Mononuclear cell (primary cell): Measurements from ENCODE around the gene ADAMTS4. TPM values are rescaled to one million over a fixed set of nuclear protein-coding genes. Genes with fewer than 3 reads are reported as not detected.
"Not testable (repeated sequence)": the region's sequence is repeated elsewhere in the genome, so short reads cannot be mapped to it uniquely, and the experiment has no call there.

ENCODE experiments used
- H3K27me3 ChIP-seq: 2 replicates; pipeline ENCODE4 v1.6.0; 2011; ENCODE audit warnings: low read length, control low read depth; ENCODE audit not compliant: insufficient read depth
- H3K4me1 ChIP-seq: 2 replicates; pipeline ENCODE4 v1.5.1; 2011; ENCODE audit warnings: mild to moderate bottlenecking, low read length, control low read depth; ENCODE audit not compliant: insufficient read depth
- H3K4me3 ChIP-seq: 2 replicates; pipeline ENCODE4 v1.5.1; 2011; ENCODE audit warnings: mild to moderate bottlenecking, low read length, moderate library complexity
- H3K9me3 ChIP-seq: 2 replicates; pipeline ENCODE4 v1.5.1; 2011; ENCODE audit warnings: low read depth, mild to moderate bottlenecking, control low read depth, low read length
- total RNA-seq: library from RNA; depleted of rRNA; stranded (reverse); fragments of >200 nt; gene quantifications from one replicate; pipeline ENCODE4 v1.2.3, GENCODE V29; 2012

ADAMTS4 gene
- total RNA-seq, 1 donor = 0.21 TPM

DNA sequence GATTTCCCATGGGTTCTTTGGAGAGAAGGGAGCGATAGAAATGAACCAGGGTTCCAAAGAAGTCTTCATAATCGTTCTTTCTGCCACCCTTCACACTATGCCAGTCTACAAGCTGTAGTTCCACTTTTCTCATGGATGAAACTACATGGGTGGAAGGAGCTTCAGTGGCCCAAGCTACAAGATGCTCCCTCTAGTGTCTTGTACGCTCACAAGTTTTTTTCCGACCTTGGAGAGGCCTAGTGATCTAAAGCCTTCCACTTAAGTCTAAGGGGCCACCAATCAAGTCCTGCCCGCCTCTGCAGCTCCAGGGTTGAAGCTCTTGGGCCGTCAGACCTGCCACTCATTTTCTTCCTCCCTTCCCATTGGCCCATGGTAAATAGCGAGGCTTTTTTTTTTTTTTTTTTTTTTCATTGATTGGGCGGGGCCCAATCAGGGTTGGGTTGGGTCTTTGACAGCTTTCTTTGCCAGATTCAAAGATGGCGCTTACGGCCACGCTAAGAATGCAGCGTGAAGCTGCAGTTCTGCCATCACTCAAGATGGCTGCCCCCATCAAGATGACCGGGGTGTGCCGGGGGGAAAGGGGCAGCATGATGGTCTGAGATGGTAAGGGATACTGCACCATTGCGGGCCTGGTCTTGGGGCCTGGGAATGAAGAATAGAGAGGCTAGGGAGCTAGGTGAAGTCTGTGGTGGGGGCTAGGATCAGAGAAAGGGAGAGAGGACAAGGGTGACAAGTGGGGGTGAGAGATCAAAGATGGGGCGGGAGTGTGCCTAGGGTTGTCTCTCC lies 26.9 kb upstream of the ADAMTS4 start, which contains the start of gene TOMM40L:
Gene TOMM40L, plus strand, starts transcription at position 527 of the 786 bp plus-strand sequence. CDS start 430 bp downstream, outside the sequence.
- H3K4me3 ChIP-seq = peak within 1 kb of the TSS; percentile 47
- peaks cover 44% of the 10 kb centered on the region for H3K4me1 ChIP-seq
- no peaks in the 10 kb centered on the region for H3K27me3 ChIP-seq
- H3K9me3 ChIP-seq = no peaks in the 10 kb centered on the region

DNA sequence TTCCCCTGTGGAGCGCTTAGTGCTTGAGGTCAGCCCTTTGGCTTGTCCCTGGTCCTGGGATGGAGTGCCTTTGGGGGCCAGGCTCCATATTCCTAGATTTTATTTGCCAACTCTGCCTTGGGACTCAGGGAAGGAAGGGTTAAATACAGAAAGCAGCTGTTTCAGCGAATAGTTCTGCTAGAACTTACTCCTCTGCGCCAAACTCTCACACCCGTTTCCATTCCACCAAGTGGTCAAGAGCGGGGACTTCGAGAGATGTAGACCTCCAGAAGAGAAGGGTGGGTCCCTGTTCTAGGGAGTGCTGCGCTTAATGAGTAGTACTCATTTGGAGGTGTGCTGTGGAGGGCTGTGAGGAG lies 26.3 kb upstream of the ADAMTS4 start:
- peaks cover 47% of the 10 kb centered on the region for H3K4me1 ChIP-seq
- H3K9me3 ChIP-seq = no peaks in the 10 kb centered on the region
- H3K4me3 ChIP-seq = no peak overlapping the region

DNA sequence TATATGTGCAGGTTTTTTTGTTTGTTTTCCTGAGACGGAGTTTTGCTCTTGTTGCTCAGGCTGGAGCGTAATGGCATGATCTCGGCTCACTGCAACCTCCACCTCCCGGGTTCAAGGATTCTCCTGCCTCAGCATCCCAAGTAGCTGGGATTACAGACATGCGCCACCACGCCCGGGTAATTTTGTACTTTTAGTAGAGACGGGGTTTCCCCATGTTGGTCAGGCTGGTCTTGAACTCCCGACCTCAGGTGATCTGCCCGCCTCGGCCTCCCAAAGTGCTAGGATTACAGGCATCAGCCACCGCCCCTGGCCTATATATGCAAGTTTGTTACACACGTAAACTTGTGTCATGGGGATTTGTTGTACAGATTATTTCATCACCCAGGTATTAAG lies 25.8 kb upstream of the ADAMTS4 start:
- H3K9me3 ChIP-seq, H3K27me3 ChIP-seq, H3K4me3 ChIP-seq: not testable (repeated sequence)
- H3K4me1 ChIP-seq = peaks cover 47% of the 10 kb centered on the region

More for the DNA sequence above, 26.3 kb upstream of the ADAMTS4 start:
- H3K27me3 ChIP-seq = no peaks in the 10 kb centered on the region

DNA sequence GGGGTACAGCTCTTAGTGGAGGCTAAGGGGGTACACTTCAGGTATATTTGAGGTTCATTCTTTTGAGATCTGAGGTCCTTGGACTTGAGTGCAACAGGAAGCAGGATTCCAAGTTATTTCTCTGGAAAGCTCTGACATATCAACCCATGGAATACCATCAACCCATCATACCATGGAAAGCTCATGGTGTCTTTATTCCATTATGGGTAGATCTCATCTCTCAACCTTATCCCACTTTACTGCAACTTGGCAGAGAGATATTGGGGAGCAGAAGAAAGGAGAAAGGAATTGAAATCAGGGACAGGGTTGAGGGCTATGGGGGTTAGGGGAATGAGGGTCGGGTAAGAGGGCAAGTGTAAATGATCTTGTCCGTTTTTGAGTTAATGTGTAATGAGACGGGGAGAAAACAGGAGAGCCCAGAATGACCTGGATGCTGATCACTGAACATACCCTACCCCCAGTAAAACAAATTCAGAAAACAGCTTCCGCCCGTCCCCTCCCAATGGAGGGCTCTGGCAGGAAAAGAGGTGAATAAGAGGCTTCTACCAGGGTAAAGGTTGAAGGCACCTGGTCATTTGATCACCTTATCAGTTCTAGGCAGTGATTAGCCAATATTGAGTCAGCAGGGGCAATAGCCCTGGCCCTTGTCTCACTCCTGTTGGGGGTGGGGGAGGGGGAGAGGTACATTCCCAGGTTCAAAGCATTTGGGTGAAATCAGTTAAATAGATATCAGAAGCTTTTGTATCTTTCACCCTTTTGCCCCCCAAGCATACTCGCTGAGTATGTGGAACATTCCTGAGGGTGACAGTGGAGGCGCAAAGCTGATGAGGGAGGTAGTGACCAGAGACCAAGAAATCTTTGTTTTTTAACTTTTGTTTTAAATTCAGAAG lies 25.2 kb upstream of the ADAMTS4 start:
- Histone ChIP-seq H3K4me1 (peaks cover 53% of the 10 kb centered on the region), H3K9me3 (no peaks in the 10 kb centered on the region), H3K4me3 (no peak overlapping the region), H3K27me3 (no peaks in the 10 kb centered on the region)

GRCh38 chr1:161222175-161223019 lies 23.5 kb upstream of the ADAMTS4 start:
- Histone ChIP-seq H3K4me3 (no peak overlapping the region), H3K27me3 (no peaks in the 10 kb centered on the region), H3K9me3 (no peaks in the 10 kb centered on the region), H3K4me1 (peaks cover 58% of the 10 kb centered on the region)

DNA sequence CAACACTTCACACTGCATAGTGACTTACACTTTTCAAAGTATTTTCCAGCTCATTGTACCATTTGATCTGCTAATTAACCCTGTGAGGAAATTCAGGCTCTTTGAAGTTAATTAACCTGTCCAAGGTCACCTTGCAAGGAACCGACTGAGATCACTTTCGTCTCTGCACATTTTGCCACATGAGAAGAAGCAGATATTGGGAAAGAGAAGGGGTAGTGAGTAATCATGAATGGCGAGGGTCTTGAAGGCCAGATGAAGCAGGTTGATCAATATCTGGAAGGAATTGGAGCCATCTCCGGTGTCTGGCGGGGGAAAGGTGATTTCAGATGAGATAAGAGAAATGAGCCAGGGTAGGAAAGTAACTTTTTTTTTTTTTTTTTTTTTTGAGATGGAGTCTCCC lies 21.1 kb upstream of the ADAMTS4 start:
- Histone ChIP-seq H3K27me3 (no peaks in the 10 kb centered on the region), H3K4me3 (no peak overlapping the region), H3K4me1 (peaks cover 45% of the 10 kb centered on the region), H3K9me3 (no peaks in the 10 kb centered on the region)

- Histone ChIP-seq H3K4me3 (no peak overlapping the region), H3K27me3 (no peaks in the 10 kb centered on the region), H3K4me1 (peaks cover 46% of the 10 kb centered on the region), H3K9me3 (no peaks in the 10 kb centered on the region)
Measured at GRCh38 chr1:161219078-161219892, 20.4 kb upstream of the ADAMTS4 start.

GRCh38 chr1:161218301-161219077 lies 19.6 kb upstream of the ADAMTS4 start:
- H3K27me3 ChIP-seq = no peaks in the 10 kb centered on the region
- no peaks in the 10 kb centered on the region for H3K9me3 ChIP-seq
- H3K4me3 ChIP-seq = peak overlapping the region; percentile 91
- H3K4me1 ChIP-seq = peaks cover 51% of the 10 kb centered on the region

- Histone ChIP-seq H3K4me3 (peak overlapping the region; percentile 91), H3K27me3 (no peaks in the 10 kb centered on the region), H3K4me1 (peaks cover 57% of the 10 kb centered on the region), H3K9me3 (no peaks in the 10 kb centered on the region)
Measured at GRCh38 chr1:161217831-161218230, 19.0 kb upstream of the ADAMTS4 start.

DNA sequence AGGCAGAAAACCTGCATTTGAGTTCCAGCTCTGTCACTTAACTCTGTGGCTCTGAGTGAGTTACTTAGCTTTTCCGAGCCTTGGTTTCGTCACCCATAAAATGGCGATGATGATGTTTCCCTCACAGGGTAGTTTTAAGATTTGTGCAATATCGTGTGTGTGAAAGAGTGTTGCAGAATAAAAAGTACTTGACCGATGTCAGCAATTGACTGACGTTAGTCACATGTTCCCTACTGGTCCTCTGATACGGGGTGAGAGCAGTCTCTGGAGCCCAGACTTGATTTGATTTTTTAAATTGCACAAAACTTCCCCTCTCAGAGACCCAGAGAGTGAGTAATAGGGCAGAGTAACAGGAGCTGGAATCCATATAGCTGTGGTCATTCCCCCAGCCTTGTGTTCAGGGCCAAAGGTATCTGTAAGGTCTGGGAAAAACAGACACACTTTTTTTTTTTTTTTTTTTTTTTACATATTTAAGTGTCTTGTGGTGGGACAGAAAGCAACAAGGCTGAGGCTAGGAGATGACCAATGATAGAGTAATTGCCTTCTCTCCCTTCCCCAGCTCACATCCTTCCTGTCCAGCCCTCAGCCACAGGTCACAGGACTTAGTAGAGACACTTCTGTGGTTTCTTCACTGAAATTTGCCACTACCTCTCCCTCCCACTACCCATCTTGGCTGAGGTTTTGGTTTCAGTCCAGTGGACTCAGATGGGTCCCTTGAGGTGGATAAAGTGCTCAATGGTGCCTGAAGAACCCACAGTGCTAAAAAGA lies 18.3 kb upstream of the ADAMTS4 start:
- Histone ChIP-seq H3K4me3 (peak overlapping the region; percentile 91), H3K27me3 (no peaks in the 10 kb centered on the region), H3K4me1 (peaks cover 58% of the 10 kb centered on the region), H3K9me3 (no peaks in the 10 kb centered on the region)

DNA sequence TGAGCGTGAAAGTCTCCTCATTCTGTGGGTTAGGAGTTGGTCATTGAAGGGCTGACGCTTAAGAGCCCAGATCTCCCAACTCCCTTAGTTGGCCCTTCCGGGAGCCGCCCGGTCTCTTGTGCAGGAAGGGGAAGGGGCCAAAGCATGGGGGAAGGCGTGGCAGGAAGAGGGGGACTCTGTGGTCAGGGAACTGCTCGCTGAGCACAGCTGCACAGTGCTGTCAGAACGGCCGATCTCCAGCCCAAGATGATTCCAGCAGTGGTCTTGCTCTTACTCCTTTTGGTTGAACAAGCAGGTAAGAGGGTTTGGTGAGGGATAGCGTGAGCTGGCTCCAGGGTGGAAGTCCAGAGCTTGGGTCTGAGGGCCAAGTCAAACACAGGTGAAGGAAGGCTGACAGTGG lies 16.2 kb upstream of the ADAMTS4 start, which contains the start of gene FCER1G:
Gene FCER1G, plus strand, starts transcription at position 220 of the 400 bp plus-strand sequence. Its CDS starts 27 bp downstream, at position 247.
- Histone ChIP-seq H3K4me3 (peak within 1 kb of the TSS; percentile 91), H3K27me3 (no peaks in the 10 kb centered on the region), H3K4me1 (peaks cover 59% of the 10 kb centered on the region), H3K9me3 (no peaks in the 10 kb centered on the region)

- H3K4me1 ChIP-seq = peaks cover 62% of the 10 kb centered on the region
- H3K4me3 ChIP-seq = peak overlapping the region; percentile 91
- H3K9me3 ChIP-seq = no peaks in the 10 kb centered on the region
- H3K27me3 ChIP-seq = no peaks in the 10 kb centered on the region
Measured at GRCh38 chr1:161214369-161214768, 15.5 kb upstream of the ADAMTS4 start.
